GM18499 (cell line): ENCODE data around the gene PTPRE.

Experiments
- ATAC-seq: cut with Tn5 transposase; IDR thresholded peaks from one replicate; pipeline ENCODE4 v1.9.1; 2021; ENCODE audit warnings: moderate number of reproducible peaks; ENCODE audit not compliant: insufficient read depth, unreplicated experiment

Gene PTPRE

DNA sequence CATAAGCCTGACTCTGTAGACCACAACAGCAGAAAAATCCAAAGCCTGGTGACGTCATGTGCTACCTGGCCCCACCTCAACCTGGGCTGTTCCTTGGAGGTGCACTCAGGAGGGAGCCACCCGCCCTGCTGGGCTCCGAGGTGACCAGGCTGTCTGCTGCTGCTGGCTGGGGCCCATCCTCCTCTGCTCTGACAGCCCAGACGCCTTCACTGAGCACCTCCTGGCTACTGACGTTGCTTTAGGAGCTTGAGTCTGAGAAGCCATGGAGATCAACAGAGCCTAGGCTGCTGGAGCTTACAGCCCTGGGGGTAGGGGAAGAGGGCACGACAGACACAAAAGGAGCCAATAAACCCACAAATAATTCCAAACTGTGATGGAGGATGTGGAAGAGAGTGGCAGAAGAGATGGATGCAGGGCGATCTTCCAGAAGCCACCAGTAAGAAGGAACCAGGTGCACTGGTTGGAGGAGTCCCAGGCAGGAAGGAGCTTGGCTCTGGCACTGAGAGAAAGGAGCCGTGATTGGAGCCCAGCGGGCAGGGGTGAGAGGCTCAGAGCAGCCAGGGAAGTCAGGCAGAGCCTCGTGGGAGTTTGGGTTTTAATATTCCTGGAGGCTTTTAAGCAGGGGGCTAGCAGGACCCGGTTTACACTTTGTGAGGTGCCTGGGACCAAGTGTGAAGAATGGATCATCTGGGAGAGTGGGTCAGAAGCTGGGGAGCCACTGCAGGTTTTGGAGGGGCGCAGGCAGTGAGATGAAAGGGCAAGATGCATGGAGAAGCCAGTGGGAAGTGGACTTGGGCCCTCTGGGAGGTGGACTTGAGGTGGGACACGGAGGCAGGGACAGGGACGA, 1.7 kb upstream of the PTPRE start:
- ATAC-seq, result no peak

GRCh38 chr10:127905848-127906261, 1.0 kb upstream of the PTPRE start:
- no peak for ATAC-seq

GRCh38 chr10:127907411-127908105, 655 bp downstream of the PTPRE start:
- ATAC-seq, result no peak

DNA sequence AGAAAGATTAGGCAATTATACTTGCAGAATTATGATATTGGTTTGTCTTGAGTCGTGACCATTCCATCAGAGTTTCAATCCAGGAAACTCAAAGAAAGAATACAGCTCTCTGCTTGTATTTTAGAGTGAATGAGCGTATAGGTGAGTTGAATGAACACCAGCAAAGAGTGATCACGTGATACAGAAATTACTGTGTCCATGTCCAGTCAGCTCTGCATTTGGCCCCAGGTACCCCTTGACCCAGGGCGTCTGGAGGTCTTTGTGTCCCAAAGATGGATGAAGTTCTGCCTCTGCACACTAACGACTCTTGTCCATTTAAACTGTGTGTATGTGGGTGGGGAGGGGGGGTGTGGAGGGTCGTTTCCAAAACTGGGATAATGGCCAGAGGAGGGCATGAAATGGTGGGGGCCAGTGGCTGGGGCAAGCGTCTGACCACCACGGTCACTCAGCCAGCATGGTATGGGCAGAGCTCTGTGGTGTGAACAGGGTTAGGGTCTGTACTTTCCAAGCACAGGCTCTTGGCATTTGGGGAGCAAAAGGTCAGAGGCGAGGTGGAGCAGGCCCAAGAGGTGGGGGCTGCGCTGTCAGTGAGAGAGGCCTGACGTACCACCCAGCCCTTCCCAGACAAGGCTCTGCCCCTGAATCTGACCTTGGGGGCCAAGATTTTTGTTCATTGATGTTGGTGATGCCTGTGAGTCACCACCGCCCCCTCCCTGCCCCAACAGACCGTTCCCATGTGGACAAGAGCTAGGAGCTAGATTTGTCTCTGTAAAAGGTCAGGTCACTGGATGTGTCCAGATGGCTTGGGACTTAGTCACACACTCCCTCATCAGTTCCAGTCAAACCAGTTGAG, 1.4 kb downstream of the PTPRE start:
- no peak for ATAC-seq

- no peak for ATAC-seq
These were observed 2.0 kb downstream of the PTPRE start for GRCh38 chr10:127908959-127909267.

- ATAC-seq, result no peak
These were observed 3.0 kb downstream of the PTPRE start for GRCh38 chr10:127909716-127910463.

- ATAC-seq, result no peak
These were observed 3.5 kb downstream of the PTPRE start for GRCh38 chr10:127910464-127910770.

GRCh38 chr10:127911218-127911866, 4.4 kb downstream of the PTPRE start:
- no peak for ATAC-seq

DNA sequence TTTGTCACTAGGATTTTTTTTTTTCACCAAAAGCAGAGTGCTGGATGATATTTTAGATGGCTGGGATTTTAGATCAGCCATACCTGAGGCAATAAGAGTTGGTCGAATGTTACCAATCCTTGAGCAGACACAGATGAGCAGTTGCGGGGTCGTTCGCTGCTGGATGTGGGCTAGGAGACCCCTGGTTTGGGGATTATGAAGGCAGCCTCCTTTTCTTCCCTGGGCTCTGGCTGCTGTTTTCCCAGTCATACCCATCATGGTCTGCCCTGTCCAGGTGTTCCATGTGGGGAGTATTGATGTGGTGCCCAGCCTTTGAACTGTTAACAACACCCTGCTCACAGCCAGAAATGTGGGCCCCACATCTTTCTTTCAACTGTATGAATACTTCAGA, 5.0 kb downstream of the PTPRE start:
- no peak for ATAC-seq

DNA sequence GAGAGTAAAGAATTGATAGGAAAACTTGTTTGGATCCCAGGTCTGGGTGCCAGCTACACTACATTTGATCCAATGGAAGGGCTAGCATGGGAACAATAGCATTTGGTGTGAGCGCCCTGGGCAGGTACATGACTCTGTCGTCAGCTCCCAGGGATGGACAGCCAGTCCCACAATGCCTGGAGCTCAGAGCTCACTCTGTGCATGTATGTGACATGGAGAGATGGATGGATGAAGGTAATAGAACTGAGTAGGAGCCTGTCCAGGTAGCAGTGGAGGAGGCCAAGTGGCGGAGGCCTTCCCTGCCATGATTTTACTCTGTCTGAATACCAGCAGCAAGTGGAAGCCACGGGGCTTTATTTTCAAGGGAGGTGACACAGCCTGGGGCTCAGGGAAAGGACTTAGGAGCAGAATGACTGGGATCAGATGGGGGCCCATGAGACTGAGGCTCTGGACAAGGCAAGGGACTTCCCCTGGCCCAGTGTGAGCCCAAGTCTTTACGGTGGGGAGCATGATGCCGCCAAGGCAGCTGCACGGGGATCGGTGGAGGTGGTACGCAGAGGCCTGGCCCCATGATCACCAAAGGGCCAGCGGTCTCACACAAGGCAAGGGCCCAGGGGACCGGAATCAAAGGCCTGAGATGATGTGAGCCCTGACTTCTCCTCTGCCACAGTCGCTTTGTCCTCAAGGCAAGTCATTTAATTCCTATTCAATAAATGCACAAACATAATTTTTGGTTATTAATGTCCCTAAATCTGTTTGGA, 5.9 kb downstream of the PTPRE start:
- no peak for ATAC-seq

DNA sequence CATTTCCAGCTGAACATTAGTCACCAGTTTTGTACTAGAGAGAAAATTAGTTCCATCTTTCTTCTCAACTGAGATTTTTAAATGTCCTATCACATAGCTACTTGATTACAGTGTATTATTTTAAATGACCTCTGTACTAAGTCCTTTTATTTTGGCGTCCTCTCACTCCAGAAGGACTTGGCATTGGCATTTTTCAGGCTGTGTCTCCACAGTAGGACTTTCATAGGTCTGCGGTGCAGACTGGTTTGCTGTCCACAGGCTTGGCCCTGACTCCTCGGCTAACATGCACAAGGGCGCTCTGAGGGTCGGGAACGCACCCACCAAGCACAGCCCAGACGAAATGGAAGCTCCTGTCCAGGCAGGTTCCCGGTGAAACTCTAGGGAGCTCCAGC, 6.5 kb downstream of the PTPRE start:
- ATAC-seq, result no peak

GRCh38 chr10:127915324-127915723, 8.4 kb downstream of the PTPRE start:
- no peak for ATAC-seq

DNA sequence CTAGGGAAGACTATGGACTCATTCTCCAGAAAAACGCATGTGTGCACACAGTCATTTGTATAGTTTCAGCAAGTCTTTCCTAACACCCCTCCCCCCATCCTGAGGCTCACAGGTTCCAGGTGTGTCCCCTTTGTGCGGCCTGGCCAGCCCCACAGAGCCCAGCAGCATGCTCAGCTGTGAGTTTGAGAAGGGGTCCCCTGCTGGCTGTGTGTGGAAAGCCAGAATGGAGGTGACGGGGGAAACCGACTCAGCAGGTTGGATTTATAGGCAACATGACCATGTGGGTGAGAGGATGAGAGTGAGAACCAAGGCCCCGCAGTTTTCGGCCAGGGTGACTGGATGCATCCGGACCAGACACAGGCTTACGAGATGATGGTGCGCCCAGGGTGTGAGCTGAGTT, 9.9 kb downstream of the PTPRE start:
- ATAC-seq, result no peak

DNA sequence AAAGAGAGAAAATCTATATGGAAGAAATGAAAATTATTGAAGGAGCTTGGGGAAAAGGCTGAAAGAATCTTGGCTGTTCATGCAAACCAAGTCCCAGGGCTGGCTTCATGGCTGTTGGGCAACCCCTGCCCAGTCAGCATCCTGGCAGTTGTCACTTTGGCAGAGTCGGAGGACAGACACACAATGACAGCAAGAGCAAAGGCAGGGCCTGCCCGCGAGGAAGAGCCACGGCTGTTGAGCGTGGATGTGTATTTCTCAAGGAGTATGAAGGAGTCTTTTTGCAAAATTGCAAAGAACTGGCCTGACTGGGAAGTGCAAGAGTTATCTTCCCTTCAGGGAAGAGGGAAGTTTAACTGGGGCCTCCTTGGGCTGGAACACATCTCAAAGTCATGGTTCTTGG, 11.7 kb downstream of the PTPRE start:
- ATAC-seq, result no peak

DNA sequence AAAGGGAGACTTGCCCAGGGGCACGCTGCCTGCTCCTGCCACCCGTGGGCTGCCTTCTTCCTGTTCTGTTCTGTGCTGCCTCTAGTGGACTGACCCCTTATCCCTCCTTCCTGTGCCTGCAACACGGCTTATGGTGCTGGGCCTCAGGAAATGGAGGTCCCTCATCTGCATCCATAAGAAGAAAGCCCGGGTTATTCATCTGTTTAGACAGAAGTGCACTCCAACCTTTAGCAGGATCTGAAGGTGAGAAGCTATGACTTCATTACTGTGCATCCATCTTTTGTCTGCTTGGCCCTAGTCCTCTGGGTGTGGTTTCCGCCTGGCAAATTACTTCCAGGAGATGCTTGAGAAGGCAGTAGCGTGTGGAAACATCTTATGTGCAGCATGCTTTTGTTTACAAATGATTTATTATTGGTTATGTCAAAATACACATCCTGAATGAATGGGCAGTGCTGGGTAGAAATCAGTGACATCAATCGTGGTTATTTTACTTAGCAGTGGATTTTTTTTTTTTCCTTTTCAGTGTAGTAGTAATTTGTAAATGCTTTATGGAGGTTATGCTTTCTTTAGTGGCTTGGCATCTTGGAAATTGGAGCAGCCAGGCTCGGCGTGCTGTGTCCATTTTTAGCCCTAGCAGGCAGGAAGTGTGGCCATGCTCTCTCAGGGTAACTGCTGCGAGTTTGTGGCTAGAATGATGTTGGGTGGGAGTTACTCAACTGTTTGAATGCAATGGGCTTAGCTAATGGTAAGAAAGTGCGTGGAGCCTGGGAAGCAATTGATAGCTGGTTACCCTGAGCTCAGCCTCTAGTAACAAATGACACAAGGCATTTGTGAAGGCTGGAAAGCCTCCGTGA, 12.7 kb downstream of the PTPRE start:
- ATAC-seq, result no peak

DNA sequence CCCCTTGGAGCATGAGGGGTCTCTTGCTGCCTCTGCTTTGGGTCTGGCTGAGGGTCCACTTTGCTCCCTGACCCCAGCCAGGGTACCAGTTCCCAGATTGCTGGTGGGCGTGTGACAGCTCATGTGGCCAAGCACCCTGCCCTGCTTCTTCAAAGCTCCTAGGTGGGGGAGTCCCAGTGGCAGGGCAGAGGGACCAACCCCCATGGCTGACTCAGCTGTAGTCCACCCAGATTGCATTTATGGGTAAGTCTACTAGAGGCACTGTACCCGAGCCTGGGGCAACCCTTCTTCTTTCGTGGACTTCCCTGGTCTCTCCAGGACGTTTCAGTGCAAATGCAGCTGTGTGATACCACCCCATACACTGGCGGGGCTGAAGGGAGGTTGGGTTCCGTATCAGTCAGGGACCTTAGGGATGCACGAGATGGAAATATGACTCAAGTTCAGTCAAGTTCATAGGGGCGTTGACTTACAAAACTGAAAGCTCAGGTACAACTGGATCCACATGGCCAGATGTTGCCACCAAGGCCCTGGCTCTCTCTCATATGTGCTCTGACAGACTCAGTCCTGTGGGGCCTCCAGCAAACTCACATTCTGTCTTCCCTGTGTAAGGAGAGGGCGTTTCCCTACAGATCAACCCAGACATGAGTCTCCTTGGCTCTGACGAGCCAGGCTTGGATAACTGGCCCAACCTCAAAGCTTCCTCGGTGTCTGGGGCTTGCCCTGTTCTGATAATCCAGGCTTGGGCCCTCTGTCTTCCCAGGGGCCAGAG, 13.6 kb downstream of the PTPRE start:
- ATAC-seq, result no peak

DNA sequence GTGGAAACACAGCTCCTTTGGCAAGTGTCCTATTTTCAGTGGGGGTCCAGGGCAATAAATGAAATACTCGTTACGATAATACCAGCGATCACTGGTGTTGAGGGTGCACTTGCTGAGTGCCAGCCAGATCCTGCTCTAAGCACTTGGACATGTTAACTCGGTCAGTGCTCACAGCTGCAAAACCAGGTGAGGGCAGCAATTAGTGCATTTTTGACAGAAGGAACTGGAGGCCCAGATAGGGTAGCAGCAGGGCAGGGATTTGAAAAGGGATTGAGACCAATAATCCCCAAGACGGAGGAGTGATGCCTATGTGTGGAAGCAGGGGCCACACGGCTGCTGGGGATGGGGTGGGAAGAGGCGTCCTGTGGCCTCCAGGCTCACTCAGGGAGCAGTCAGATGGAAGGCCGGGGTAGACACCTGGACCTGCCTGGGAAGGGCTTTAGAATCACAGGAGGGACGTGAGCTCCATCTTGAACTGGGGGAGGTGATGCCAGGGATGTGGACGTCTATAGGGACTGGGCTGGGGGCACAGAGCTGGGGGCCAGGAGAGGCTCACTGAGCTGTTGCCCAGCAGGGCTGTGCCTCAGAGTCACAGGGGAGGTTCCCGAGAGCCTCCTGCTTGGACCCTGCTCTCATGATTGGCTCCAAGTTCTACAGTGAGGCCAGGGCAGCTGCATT, 14.3 kb downstream of the PTPRE start:
- ATAC-seq, result no peak
